NCI-H1092 (cell line): ENCODE results near the gene COL27A1.

ENCODE experiments used
- DNase-seq: peaks from one replicate; lab custom pipeline; 2025; lab: John Stamatoyannopoulos, UW

Gene COL27A1

GRCh38 chr9:114272739-114273431, 117.5 kb downstream of the COL27A1 start:
- no peak for DNase-seq

- DNase-seq: no peak
Measured at GRCh38 chr9:114273461-114273881, 118.1 kb downstream of the COL27A1 start.

- no peak for DNase-seq
Measured at GRCh38 chr9:114274217-114274616, 118.9 kb downstream of the COL27A1 start.

DNA sequence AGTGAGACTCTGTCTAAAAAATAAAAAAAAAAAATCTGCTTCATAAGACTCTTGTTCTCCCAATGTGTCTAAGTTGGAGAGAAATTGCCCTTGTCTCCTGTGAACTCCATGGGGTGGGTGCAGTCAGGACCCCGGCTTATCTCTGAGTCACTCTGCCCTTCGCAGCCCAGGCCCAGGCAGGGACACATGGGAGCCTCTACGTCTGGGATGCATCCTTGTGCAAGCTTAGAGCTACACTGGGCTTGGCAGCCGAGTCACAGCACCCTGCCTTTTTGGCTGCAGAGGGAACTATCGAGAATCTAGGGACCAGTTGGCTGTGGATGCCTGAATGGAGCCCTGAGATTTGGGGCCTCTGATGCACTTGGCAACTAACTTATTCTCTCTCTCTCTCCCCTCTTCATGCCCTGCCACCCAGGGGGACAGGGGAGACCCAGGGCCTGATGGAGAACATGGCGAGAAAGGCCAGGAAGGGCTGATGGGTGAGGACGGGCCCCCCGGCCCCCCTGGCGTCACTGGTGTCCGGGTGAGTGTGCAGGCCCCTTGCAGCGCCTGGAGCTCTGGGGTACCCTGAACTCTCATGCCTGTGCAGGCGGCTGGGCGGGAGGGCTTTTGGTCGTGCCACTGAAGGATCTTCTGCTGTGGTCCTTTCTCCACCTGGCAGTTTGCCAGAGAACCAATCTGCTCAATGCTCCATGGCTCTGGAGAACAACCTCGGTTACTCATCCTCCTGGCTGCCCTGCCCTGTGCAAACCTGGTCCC, 120.1 kb downstream of the COL27A1 start:
- DNase-seq: no peak

GRCh38 chr9:114276908-114277821, 121.8 kb downstream of the COL27A1 start:
- no peak for DNase-seq

GRCh38 chr9:114278356-114278755, 123.0 kb downstream of the COL27A1 start:
- no peak for DNase-seq

GRCh38 chr9:114278881-114279570, 123.7 kb downstream of the COL27A1 start:
- DNase-seq: no peak

GRCh38 chr9:114279693-114280092, 124.4 kb downstream of the COL27A1 start:
- no peak for DNase-seq

DNA sequence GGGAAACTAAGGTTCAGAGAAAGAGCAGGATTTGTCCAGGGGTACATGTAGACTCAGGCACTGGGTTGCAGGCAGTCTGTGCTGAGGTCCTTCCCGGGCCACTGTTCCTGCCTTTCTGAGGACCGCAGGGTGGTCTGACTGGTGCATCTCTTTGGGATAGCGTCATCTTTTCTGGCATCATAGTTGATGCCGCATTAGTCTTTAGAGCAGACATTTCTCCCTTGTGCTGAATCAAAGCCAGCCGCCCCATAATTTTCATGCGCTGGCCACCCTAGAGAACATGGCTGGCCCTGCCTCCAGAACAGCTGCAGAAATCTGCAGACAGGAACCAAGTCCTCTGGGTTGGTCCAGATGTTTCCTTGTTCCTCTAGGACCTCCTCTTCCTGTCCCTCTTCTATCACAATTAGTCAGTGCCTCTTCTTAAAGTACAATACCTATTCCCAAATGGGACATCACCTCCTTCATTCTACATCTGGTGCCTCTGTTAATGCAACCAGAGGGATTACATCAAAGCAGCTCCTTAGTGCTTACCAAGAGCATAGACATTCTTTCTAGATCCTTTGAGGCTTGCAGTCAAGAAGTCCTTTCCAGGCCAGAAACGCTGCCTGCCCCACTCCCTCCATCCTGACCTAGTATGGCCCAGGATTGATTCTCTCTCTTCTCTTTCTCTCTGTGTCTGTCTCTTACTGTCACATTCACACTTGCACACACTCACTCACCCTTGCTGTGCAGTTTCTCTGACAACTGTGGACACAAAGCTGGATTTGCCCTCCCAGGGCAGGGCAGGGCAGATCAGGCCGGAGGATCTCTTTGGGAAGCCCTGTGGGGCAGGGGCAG, 125.5 kb downstream of the COL27A1 start:
- DNase-seq: no peak

DNA sequence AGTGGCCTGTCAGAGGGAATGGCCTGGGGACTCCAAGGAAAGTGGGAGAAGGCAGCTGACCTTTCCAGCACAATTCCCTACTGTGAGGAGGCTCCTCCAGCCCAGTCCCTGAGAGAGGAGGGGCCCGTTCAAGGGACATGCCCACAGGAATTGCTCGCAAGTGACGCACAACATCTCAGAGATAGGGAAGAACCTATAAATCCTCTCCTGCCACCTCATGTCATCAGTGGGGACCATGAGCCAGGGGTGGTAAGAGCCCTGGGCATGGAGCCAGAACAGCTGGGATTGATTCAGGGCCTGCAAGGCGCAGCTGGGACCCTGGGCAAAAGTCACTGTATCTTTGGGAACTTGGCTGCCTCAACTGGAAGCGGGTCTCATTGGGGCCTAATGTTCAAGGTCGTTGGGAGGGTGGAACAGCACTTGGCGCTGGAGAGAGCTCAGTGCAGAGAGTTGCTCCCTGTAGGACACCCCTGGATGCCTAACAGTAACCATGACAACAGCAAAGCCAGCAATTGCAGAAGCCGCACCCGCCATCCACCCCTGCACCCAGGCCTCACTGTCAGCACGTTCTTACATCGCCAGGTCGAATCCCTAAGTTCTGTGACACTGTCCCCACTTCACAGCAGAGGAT, 126.3 kb downstream of the COL27A1 start:
- no peak for DNase-seq

- no peak for DNase-seq
Measured at GRCh38 chr9:114282104-114282485, 126.8 kb downstream of the COL27A1 start.

DNA sequence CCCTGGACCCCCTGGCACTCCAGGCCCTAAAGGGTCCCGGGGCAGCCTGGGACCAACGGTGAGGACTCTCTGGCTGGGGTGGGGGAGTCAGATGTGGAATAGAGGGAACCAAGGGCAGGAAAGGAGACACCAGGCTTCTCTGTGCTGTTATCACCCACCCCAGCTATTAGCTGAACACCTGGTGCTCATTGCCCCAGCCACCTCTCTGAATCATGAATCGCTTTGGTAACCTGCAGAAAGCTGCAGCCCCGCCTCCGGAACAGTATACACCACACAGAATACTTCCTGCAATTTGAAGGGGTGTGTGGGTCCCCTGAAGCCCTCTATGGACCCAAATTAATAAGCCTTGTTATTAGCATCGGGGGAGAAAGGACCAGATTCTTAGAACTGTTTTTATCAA, 127.2 kb downstream of the COL27A1 start:
- DNase-seq: no peak

GRCh38 chr9:114282926-114283325, 127.6 kb downstream of the COL27A1 start:
- no peak for DNase-seq

DNA sequence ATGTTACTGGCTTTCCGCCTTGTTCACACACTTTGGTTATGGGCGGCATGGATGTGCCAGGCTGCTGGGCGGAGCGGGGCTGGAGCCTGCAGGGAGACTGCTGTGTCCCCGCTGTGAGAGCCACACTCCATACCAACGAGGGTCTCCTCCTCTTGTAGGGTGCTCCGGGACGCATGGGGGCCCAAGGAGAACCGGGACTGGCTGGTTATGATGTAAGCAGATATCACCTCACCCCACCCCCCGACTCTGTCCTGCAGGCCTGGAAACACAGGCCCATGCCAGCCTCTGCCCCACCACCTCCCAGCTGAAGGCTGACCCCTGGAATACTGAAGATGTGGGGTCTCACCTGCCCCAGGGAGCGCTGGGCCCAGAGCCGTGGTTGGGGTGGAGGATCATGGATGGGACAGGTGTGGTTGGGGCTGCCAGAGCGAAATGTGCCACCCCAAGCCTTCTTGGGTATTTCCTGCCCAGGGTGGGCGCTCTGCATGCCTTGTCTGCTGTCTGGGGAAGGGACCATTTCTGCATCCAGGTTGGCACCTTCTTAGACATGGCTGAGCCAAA, 128.3 kb downstream of the COL27A1 start:
- no peak for DNase-seq

DNA sequence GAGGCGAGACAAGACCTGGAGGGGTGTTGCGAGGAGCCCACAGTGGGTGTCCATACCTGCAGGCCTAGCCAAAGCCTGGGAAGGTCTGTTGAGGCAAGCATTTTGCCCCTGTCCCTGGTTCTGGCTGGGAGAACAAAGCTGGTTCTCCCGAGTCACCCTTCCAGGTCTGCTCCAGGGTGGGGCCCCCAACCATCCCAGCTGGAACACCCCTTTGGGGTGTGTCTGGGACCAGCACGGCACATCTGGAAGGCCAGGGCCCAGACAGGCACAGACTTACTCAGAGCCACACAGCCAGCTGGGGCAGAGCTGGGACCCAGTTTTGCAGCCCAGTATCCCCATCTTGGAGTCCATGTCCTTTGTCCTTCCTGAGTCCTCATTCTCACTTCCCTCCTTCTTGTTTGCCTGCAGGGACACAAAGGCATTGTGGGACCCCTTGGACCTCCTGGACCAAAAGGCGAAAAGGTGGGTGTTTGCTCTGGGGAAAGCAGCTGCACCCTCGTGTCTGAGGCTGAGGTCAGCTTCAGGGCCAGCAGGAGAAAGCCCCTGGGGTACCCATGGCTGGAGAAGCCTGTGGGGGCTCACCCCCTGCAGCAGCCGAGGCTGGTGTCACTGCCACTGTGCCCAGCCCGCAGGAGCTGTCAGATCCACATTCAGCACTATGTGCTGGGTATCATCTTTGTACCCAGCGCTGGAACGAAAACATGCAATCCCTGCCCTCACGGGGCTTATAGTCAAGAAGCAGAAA, 129.2 kb downstream of the COL27A1 start:
- no peak for DNase-seq

GRCh38 chr9:114285166-114285867, 130.0 kb downstream of the COL27A1 start:
- no peak for DNase-seq

GRCh38 chr9:114286146-114286679, 130.9 kb downstream of the COL27A1 start:
- no peak for DNase-seq

DNA sequence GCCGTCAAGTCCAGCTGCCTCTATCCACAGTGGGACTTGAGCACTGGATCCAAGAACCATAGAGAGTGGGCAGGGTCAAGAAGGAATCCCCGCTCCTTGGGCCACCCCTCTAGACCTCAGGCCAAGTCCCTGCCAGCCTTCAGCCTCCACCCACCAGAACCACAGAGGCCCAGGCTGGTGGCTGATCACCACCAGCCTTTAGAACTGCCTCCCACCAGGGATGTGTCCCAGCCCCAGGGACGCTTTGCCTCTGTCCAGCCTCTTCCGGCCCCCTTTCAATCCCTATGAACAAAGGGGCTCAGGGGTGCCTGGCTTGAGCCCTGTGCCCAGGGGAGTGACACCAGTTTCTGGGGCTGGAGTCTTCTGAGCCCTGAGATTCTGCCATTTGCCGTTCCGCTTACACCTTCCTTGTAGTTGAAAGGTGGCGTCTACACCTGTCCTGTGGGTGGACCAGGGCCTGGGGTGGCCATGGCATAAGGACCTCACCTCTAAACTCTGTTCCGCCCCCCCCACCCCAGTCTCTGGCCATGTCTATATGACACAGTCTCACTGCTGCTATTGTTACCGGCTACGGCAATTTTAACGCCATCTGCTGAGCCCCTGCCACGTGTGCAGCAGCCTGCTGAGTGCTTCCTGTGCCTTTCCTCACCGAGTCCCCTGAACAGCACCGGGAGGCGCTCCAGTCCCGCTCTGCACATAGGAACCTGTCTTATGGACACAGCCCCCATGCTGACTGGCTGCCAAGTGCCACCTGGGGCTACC, 131.8 kb downstream of the COL27A1 start:
- peak; percentile 11 for DNase-seq
